MG63 (cell line): ENCODE measurements around the gene NEURL1. TPM values are rescaled to one million over a fixed set of nuclear protein-coding genes. Genes with fewer than 3 reads are reported as not detected.

Experiments
- DNase-seq: peaks from one replicate; pipeline ENCODE4 v3.0.0-alpha.2; 2020
- H3K27me3 ChIP-seq: fragments of 250-450 bp; sonication (Bioruptor Pico); 2 replicates; pipeline ENCODE4 v1.5.1; 2020; ENCODE audit warnings: mild to moderate bottlenecking, moderate library complexity
- H3K36me3 ChIP-seq: fragments of 250-450 bp; sonication (Bioruptor Pico); 2 replicates; pipeline ENCODE4 v1.5.1; 2020; ENCODE audit warnings: mild to moderate bottlenecking, moderate library complexity
- H3K4me3 ChIP-seq: fragments of 250-450 bp; sonication (Bioruptor Pico); 2 replicates; pipeline ENCODE4 v1.5.1; 2020; ENCODE audit warnings: mild to moderate bottlenecking, moderate library complexity
- H3K9me3 ChIP-seq: fragments of 250-450 bp; sonication (Bioruptor Pico); 2 replicates; pipeline ENCODE4 v1.5.1; 2020; ENCODE audit warnings: mild to moderate bottlenecking, moderate library complexity
- total RNA-seq: library from RNA; depleted of rRNA; stranded (reverse); fragments of >200 nt; shearing (Covaris generic); gene quantifications from 2 replicates; pipeline ENCODE4 v1.2.3, GENCODE V29; 2014; ENCODE audit warnings: low replicate concordance; rRNA removed

NEURL1 gene
- not detected in 2 replicates for total RNA-seq

GRCh38 chr10:103493362-103493915 is at the start of gene NEURL1:
Gene NEURL1, plus strand, starts transcription at chr10:103493705. Its CDS starts 683 bp downstream, at chr10:103494388.
- H3K4me3 ChIP-seq: peak within 1 kb of the TSS; percentile 22
- H3K9me3 ChIP-seq: no peaks in the 10 kb centered on the region
- H3K27me3 ChIP-seq: peaks cover 25% of the 10 kb centered on the region
- H3K36me3 ChIP-seq: no peaks in the 10 kb centered on the region
- no peak for DNase-seq

- no peaks in the 10 kb centered on the region for H3K27me3 ChIP-seq
- H3K4me3 ChIP-seq: no peak overlapping the region
- no peaks in the 10 kb centered on the region for H3K9me3 ChIP-seq
- no peak for DNase-seq
- peaks cover 91% of the 10 kb centered on the region for H3K36me3 ChIP-seq
Measured at GRCh38 chr10:103444478-103444877, 49.0 kb upstream of the NEURL1 start.

- H3K27me3 ChIP-seq: no peaks in the 10 kb centered on the region
- DNase-seq: no peak
- no peak overlapping the region for H3K4me3 ChIP-seq
- peaks cover 87% of the 10 kb centered on the region for H3K36me3 ChIP-seq
- H3K9me3 ChIP-seq: no peaks in the 10 kb centered on the region
Measured at GRCh38 chr10:103445366-103445765, 48.1 kb upstream of the NEURL1 start.

- Histone ChIP-seq H3K36me3 (peaks cover 81% of the 10 kb centered on the region), H3K4me3 (no peak overlapping the region), H3K27me3 (no peaks in the 10 kb centered on the region), H3K9me3 (no peaks in the 10 kb centered on the region)
- DNase-seq: peak; percentile 72
Measured at GRCh38 chr10:103445767-103446567, 47.5 kb upstream of the NEURL1 start.

GRCh38 chr10:103447187-103447586 is 46.3 kb upstream of the NEURL1 start:
- no peaks in the 10 kb centered on the region for H3K9me3 ChIP-seq
- no peak overlapping the region for H3K4me3 ChIP-seq
- no peaks in the 10 kb centered on the region for H3K27me3 ChIP-seq
- DNase-seq: no peak
- peaks cover 69% of the 10 kb centered on the region for H3K36me3 ChIP-seq

- H3K4me3 ChIP-seq: no peak overlapping the region
- H3K9me3 ChIP-seq: no peaks in the 10 kb centered on the region
- H3K36me3 ChIP-seq: peaks cover 55% of the 10 kb centered on the region
- peak; percentile 82 for DNase-seq
- H3K27me3 ChIP-seq: no peaks in the 10 kb centered on the region
Measured at GRCh38 chr10:103448746-103449145, 44.8 kb upstream of the NEURL1 start.

GRCh38 chr10:103449208-103450144 is 44.0 kb upstream of the NEURL1 start:
- H3K36me3 ChIP-seq: peaks cover 50% of the 10 kb centered on the region
- no peaks in the 10 kb centered on the region for H3K9me3 ChIP-seq
- H3K27me3 ChIP-seq: no peaks in the 10 kb centered on the region
- H3K4me3 ChIP-seq: no peak overlapping the region
- no peak for DNase-seq

GRCh38 chr10:103450201-103450695 is 43.3 kb upstream of the NEURL1 start:
- H3K9me3 ChIP-seq: no peaks in the 10 kb centered on the region
- no peak for DNase-seq
- H3K4me3 ChIP-seq: no peak overlapping the region
- no peaks in the 10 kb centered on the region for H3K27me3 ChIP-seq
- H3K36me3 ChIP-seq: peaks cover 42% of the 10 kb centered on the region

- Histone ChIP-seq H3K36me3 (peaks cover 32% of the 10 kb centered on the region), H3K4me3 (no peak overlapping the region), H3K9me3 (no peaks in the 10 kb centered on the region), H3K27me3 (no peaks in the 10 kb centered on the region)
- peak; percentile 72 for DNase-seq
Measured at GRCh38 chr10:103451091-103451813, 42.3 kb upstream of the NEURL1 start.

GRCh38 chr10:103451831-103452505 is 41.5 kb upstream of the NEURL1 start, which contains the start of gene CALHM2:
Gene CALHM2, minus strand, starts transcription at chr10:103452370. Its CDS starts 2,429 bp downstream, at chr10:103449941.
- DNase-seq: no peak
- Histone ChIP-seq H3K9me3 (no peaks in the 10 kb centered on the region), H3K36me3 (peaks cover 25% of the 10 kb centered on the region), H3K4me3 (no peak within 1 kb of the TSS), H3K27me3 (no peaks in the 10 kb centered on the region)

GRCh38 chr10:103452506-103453230 is 40.8 kb upstream of the NEURL1 start:
- no peaks in the 10 kb centered on the region for H3K9me3 ChIP-seq
- no peaks in the 10 kb centered on the region for H3K27me3 ChIP-seq
- DNase-seq: no peak
- H3K4me3 ChIP-seq: no peak overlapping the region
- peaks cover 18% of the 10 kb centered on the region for H3K36me3 ChIP-seq

- Histone ChIP-seq H3K27me3 (no peaks in the 10 kb centered on the region), H3K36me3 (peaks cover 9% of the 10 kb centered on the region), H3K4me3 (no peak overlapping the region), H3K9me3 (no peaks in the 10 kb centered on the region)
- no peak for DNase-seq
Measured at GRCh38 chr10:103454026-103454425, 39.5 kb upstream of the NEURL1 start.

GRCh38 chr10:103455235-103455634 is 38.3 kb upstream of the NEURL1 start:
- Histone ChIP-seq H3K9me3 (no peaks in the 10 kb centered on the region), H3K27me3 (no peaks in the 10 kb centered on the region), H3K4me3 (no peak overlapping the region), H3K36me3 (no peaks in the 10 kb centered on the region)
- no peak for DNase-seq

GRCh38 chr10:103456074-103456660 is 37.3 kb upstream of the NEURL1 start:
- no peaks in the 10 kb centered on the region for H3K36me3 ChIP-seq
- no peaks in the 10 kb centered on the region for H3K9me3 ChIP-seq
- DNase-seq: no peak
- no peaks in the 10 kb centered on the region for H3K27me3 ChIP-seq
- H3K4me3 ChIP-seq: no peak overlapping the region
